ENCODE results near the gene PRPF8. TPM values are rescaled to one million over a fixed set of nuclear protein-coding genes. Genes with fewer than 3 reads are reported as not detected.

PRPF8 gene
- polyA plus RNA-seq, 1 donor from 2014 or later: 56.9 TPM

DNA sequence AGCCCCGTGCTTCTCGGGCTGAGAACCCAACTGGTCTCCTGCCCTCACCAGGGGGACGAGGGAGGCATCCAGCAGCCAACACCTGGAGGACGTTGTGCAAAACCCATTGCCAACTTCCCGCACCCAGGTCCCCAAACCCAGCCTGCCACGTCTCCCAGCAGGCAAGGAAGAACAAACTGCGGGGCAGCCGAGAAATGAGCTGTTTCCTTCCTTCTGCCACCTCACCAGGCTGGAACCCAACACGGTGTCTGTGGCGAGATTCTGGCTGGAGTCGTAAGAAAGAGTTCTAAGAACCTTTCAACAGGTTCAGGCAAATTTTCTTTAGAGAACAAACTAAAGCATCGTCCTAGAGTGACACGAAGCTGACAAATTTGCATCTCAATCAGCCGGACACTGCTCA, 59.6 kb downstream of the PRPF8 start:
- TF ChIP-seq TAF1 (IDR thresholded peaks at IDR 0.05; ENCODE audit: low read depth): no peak
- TF ChIP-seq EP300 (conservative IDR thresholded peaks at IDR 0.05; ENCODE audit: poor library complexity, severe bottlenecking): no peak
- no peak for TF ChIP-seq MXI1 (conservative IDR thresholded peaks at IDR 0.05; ENCODE audit: poor library complexity, severe bottlenecking)
- no peak for TF ChIP-seq SMC3 (conservative IDR thresholded peaks at IDR 0.05; ENCODE audit: poor library complexity)
- TF ChIP-seq, protein P1, sequence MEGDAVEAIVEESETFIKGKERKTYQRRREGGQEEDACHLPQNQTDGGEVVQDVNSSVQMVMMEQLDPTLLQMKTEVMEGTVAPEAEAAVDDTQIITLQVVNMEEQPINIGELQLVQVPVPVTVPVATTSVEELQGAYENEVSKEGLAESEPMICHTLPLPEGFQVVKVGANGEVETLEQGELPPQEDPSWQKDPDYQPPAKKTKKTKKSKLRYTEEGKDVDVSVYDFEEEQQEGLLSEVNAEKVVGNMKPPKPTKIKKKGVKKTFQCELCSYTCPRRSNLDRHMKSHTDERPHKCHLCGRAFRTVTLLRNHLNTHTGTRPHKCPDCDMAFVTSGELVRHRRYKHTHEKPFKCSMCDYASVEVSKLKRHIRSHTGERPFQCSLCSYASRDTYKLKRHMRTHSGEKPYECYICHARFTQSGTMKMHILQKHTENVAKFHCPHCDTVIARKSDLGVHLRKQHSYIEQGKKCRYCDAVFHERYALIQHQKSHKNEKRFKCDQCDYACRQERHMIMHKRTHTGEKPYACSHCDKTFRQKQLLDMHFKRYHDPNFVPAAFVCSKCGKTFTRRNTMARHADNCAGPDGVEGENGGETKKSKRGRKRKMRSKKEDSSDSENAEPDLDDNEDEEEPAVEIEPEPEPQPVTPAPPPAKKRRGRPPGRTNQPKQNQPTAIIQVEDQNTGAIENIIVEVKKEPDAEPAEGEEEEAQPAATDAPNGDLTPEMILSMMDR (IDR thresholded peaks at IDR 0.05; ENCODE audit: poor library complexity, severe bottlenecking): no peak
- no peak for TF ChIP-seq EZH2 (IDR thresholded peaks at IDR 0.05; ENCODE audit: borderline replicate concordance, insufficient read depth, low read length, poor library complexity, severe bottlenecking)
- TF ChIP-seq RAD21 (conservative IDR thresholded peaks at IDR 0.05): no peak
- TF ChIP-seq POLR2AphosphoS5 (IDR thresholded peaks at IDR 0.05): no peak
- TF ChIP-seq, protein P2, sequence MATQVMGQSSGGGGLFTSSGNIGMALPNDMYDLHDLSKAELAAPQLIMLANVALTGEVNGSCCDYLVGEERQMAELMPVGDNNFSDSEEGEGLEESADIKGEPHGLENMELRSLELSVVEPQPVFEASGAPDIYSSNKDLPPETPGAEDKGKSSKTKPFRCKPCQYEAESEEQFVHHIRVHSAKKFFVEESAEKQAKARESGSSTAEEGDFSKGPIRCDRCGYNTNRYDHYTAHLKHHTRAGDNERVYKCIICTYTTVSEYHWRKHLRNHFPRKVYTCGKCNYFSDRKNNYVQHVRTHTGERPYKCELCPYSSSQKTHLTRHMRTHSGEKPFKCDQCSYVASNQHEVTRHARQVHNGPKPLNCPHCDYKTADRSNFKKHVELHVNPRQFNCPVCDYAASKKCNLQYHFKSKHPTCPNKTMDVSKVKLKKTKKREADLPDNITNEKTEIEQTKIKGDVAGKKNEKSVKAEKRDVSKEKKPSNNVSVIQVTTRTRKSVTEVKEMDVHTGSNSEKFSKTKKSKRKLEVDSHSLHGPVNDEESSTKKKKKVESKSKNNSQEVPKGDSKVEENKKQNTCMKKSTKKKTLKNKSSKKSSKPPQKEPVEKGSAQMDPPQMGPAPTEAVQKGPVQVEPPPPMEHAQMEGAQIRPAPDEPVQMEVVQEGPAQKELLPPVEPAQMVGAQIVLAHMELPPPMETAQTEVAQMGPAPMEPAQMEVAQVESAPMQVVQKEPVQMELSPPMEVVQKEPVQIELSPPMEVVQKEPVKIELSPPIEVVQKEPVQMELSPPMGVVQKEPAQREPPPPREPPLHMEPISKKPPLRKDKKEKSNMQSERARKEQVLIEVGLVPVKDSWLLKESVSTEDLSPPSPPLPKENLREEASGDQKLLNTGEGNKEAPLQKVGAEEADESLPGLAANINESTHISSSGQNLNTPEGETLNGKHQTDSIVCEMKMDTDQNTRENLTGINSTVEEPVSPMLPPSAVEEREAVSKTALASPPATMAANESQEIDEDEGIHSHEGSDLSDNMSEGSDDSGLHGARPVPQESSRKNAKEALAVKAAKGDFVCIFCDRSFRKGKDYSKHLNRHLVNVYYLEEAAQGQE (IDR thresholded peaks at IDR 0.05; ENCODE audit: borderline replicate concordance): no peak
- Histone ChIP-seq H3K4me2 (ENCODE audit: low read length) (no peak overlapping the region), H3K9ac (ENCODE audit: low read length) (no peak overlapping the region), H4K20me1 (ENCODE audit: insufficient read depth) (peaks cover 4% of the 10 kb centered on the region), H3K27me3 (ENCODE audit: insufficient read depth, low read depth, low read length) (no peaks in the 10 kb centered on the region), H2AFZ (ENCODE audit: low read depth, low read length) (no peak overlapping the region), H3K9me2 (ENCODE audit: insufficient read depth, low read length) (no peaks in the 10 kb centered on the region), H3F3A (ENCODE audit: insufficient read depth, low read length, poor library complexity, severe bottlenecking) (no peaks in the 10 kb centered on the region), H3K36me3 (ENCODE audit: insufficient read depth, low read length) (peaks cover 14% of the 10 kb centered on the region), H3K9me3 (ENCODE audit: low read length) (no peaks in the 10 kb centered on the region), H3K27ac (ENCODE audit: low read length) (no peak overlapping the region), H3K79me2 (replicated peaks; ENCODE audit: insufficient read depth, low read length) (peaks cover 43% of the 10 kb centered on the region), H3K4me3 (ENCODE audit: low read length) (peak overlapping the region; percentile 96)

DNA sequence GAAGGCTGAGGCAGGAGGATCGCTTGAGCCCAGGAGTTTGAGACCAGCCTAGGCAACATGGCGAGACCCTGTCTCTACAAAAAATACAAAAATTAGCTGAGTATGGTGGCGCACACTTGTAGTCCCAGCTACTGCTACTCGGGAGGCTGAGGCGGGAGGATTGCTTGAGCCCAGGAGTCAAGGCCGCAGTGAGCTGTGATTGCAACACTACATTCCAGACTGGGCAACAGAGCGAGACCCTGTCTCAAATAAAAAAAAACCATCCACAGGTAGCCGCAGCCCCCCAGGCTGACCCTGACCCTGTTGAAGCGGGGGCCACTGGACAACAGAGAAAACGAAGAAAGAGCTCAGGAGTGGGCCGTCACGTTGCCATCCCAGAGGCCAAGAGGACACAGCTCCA, 60.0 kb downstream of the PRPF8 start:
- peak overlapping the region; percentile 96 for H3K4me3 ChIP-seq (ENCODE audit: low read length)
- H3K79me2 ChIP-seq (replicated peaks; ENCODE audit: insufficient read depth, low read length): peaks cover 43% of the 10 kb centered on the region
- H2AFZ ChIP-seq (ENCODE audit: low read depth, low read length): no peak overlapping the region
- peaks cover 14% of the 10 kb centered on the region for H3K36me3 ChIP-seq (ENCODE audit: insufficient read depth, low read length)
- no peaks in the 10 kb centered on the region for H3K9me2 ChIP-seq (ENCODE audit: insufficient read depth, low read length)
- H3K9me3 ChIP-seq (ENCODE audit: low read length): no peaks in the 10 kb centered on the region
- no peaks in the 10 kb centered on the region for H3F3A ChIP-seq (ENCODE audit: insufficient read depth, low read length, poor library complexity, severe bottlenecking)
- H3K9ac ChIP-seq (ENCODE audit: low read length): no peak overlapping the region
- TF ChIP-seq POLR2AphosphoS5 (IDR thresholded peaks at IDR 0.05) (no peak), EZH2 (IDR thresholded peaks at IDR 0.05; ENCODE audit: borderline replicate concordance, insufficient read depth, low read length, poor library complexity, severe bottlenecking) (no peak)
- TF ChIP-seq, protein P1 (IDR thresholded peaks at IDR 0.05; ENCODE audit: poor library complexity, severe bottlenecking): no peak
- H3K4me2 ChIP-seq (ENCODE audit: low read length): no peak overlapping the region
- H3K27ac ChIP-seq (ENCODE audit: low read length): no peak overlapping the region
- peaks cover 4% of the 10 kb centered on the region for H4K20me1 ChIP-seq (ENCODE audit: insufficient read depth)
- H3K27me3 ChIP-seq (ENCODE audit: insufficient read depth, low read depth, low read length): no peaks in the 10 kb centered on the region

All from neural cell (in vitro differentiated cells).